ENCODE results near the gene UCP3. TPM values are rescaled to one million over a fixed set of nuclear protein-coding genes. Genes with fewer than 3 reads are reported as not detected.

Gene UCP3
- total and polyA plus RNA-seq, 2 donors (not counting 1 experiment from before 2014, with no cell fraction given) = 8.9 to 11.0 TPM

- Histone ChIP-seq H2AFZ (ENCODE audit: insufficient read depth, low read depth, low read length, poor library complexity, severe bottlenecking) (no peak overlapping the region), H3K4me1 (ENCODE audit: control insufficient read depth in 2 of 2, insufficient read depth in 2 of 2, low read length in 2 of 2) (peaks cover 56 to 57% of the 10 kb centered on the region in 2 donors), H3K9me3 (ENCODE audit: control extremely low read depth in 1 of 3, control insufficient read depth in 2 of 3, insufficient read depth in 1 of 3, low read length in 2 of 3) (no peaks in the 10 kb centered on the region), H3K79me2 (ENCODE audit: control insufficient read depth, insufficient read depth, low read length) (no peaks in the 10 kb centered on the region), H3K9ac (ENCODE audit: low read length) (peak overlapping the region; percentile 44), H3K27ac (ENCODE audit: low read length in 2 of 2) (peak overlapping the region; percentile 72 to 98), H3K4me3 (ENCODE audit: control extremely low read depth in 1 of 5, extremely low read depth in 1 of 5, insufficient read depth in 1 of 5, low read depth in 2 of 5, low read length in 4 of 5) (no peak overlapping the region), H3K4me2 (replicated peaks; ENCODE audit: low read depth, low read length, poor library complexity, severe bottlenecking) (peak overlapping the region; percentile 54), H3K36me3 (replicated peaks in 1 of 2; ENCODE audit: control extremely low read depth in 1 of 2, control insufficient read depth in 1 of 2, extremely low read depth in 1 of 2, insufficient read depth in 2 of 2, low read length in 1 of 2) (peaks cover 0 to 14% of the 10 kb centered on the region in 2 experiments), H4K20me1 (ENCODE audit: control insufficient read depth, insufficient read depth, low read length, poor library complexity, severe bottlenecking) (no peaks in the 10 kb centered on the region), H3K27me3 (replicated peaks in 1 of 4; ENCODE audit: control extremely low read depth in 1 of 4, control insufficient read depth in 3 of 4, insufficient read depth in 4 of 4, low read length in 3 of 4) (no peaks in the 10 kb centered on the region)
- ChIA-PET POLR2A (interaction anchor here (1.3 to 4.5 kb wide), 4 partner anchors 11 to 21 kb away, joined by 3 to 63 read pairs (median 9); partner anchors contain the start of gene UCP2), CTCF (interaction anchor here (0.6 kb wide), 1 partner anchor 19 kb away, joined by 3 read pairs; no protein-coding TSS in a partner anchor)
- TF ChIP-seq EZH2 (IDR thresholded peaks at IDR 0.05; ENCODE audit: borderline replicate concordance, insufficient read depth, low read depth, low read length, poor library complexity, severe bottlenecking) = no peak
- no peak for TF ChIP-seq CTCF (IDR thresholded peaks at IDR 0.05)
- DNase-seq = peak; percentile 81
- H3K4me1 Mint-ChIP-seq = peaks cover 65% of the 10 kb centered on the region
- peak overlapping the region; percentile 93 for H3K27ac Mint-ChIP-seq
- intact Hi-C loops (cut with micrococcal nuclease) = loop anchor here (5.0 to 10.0 kb wide), 2 partner anchors 33 to 1565 kb away; partner anchors contain the start of gene CLPB
- no peaks in the 10 kb centered on the region for H3K27me3 Mint-ChIP-seq
- H3K4me3 Mint-ChIP-seq = peak overlapping the region; percentile 71
- no peaks in the 10 kb centered on the region for H3K9me3 Mint-ChIP-seq (ENCODE audit: insufficient read depth)
- ATAC-seq (ENCODE audit: low read depth) = peak; percentile 28
- WGBS (ENCODE audit: insufficient coverage) = 57% methylated on average over 7 of the region's 8 CpGs
Observed at GRCh38 chr11:73999581-74000306, 9.1 kb downstream of the UCP3 start.

Measured in B cell (primary cell).